Right renal pelvis (tissue), 4 donors: ENCODE measurements around the gene CCDC6. TPM values are rescaled to one million over a fixed set of nuclear protein-coding genes. Genes with fewer than 3 reads are reported as not detected.

ENCODE experiments used
- DNase-seq, 4 donors: peaks; one replicate each; pipeline ENCODE4 v3.0.0-alpha.2; 2013; ENCODE audit warnings: low read depth in 4 of 4, low spot score in 3 of 4, missing footprints in 1 of 4
- polyA plus RNA-seq, 4 donors: library from polyadenylated mRNA; unstranded; fragments of 120-200 nt; gene quantifications; one replicate each; pipeline ENCODE4 v1.2.1, GENCODE V29; 2013; ENCODE audit not compliant: insufficient read length in 4 of 4

Gene CCDC6
- polyA plus RNA-seq, 4 donors, result 36.1 to 46.1 (median 42.9) TPM

- no peak for DNase-seq
These were observed 49.3 kb downstream of the CCDC6 start for GRCh38 chr10:59857049-59857448.

- DNase-seq, result no peak
These were observed 50.3 kb downstream of the CCDC6 start for GRCh38 chr10:59856104-59856503.

GRCh38 chr10:59854571-59854970 lies 51.8 kb downstream of the CCDC6 start:
- DNase-seq, result no peak

GRCh38 chr10:59852670-59853069 lies 53.7 kb downstream of the CCDC6 start:
- no peak for DNase-seq

GRCh38 chr10:59851864-59852263 lies 54.5 kb downstream of the CCDC6 start:
- no peak for DNase-seq

- no peak for DNase-seq
These were observed 58.5 kb downstream of the CCDC6 start for GRCh38 chr10:59847888-59848287.

GRCh38 chr10:59847326-59847725 lies 59.0 kb downstream of the CCDC6 start:
- DNase-seq, result no peak

GRCh38 chr10:59844436-59844835 lies 61.9 kb downstream of the CCDC6 start:
- DNase-seq, result no peak

GRCh38 chr10:59843748-59844147 lies 62.6 kb downstream of the CCDC6 start:
- no peak for DNase-seq

- DNase-seq, result no peak
These were observed 66.8 kb downstream of the CCDC6 start for GRCh38 chr10:59839576-59839975.

- no peak for DNase-seq
These were observed 68.1 kb downstream of the CCDC6 start for GRCh38 chr10:59838085-59838789.

GRCh38 chr10:59833810-59834209 lies 72.5 kb downstream of the CCDC6 start:
- no peak for DNase-seq

GRCh38 chr10:59832506-59832905 lies 73.8 kb downstream of the CCDC6 start:
- no peak for DNase-seq

GRCh38 chr10:59831658-59832503 lies 74.5 kb downstream of the CCDC6 start:
- no peak for DNase-seq

- peak in 1 of 4 donors; percentile 16 for DNase-seq
These were observed 75.6 kb downstream of the CCDC6 start for GRCh38 chr10:59830601-59831259.

GRCh38 chr10:59829601-59830000 lies 76.8 kb downstream of the CCDC6 start:
- DNase-seq, result no peak

- DNase-seq, result no peak
These were observed 77.3 kb downstream of the CCDC6 start for GRCh38 chr10:59829024-59829423.

GRCh38 chr10:59825932-59826331 lies 80.4 kb downstream of the CCDC6 start:
- DNase-seq, result no peak

GRCh38 chr10:59823751-59824150 lies 82.6 kb downstream of the CCDC6 start:
- DNase-seq, result no peak

- no peak for DNase-seq
These were observed 83.2 kb downstream of the CCDC6 start for GRCh38 chr10:59823111-59823510.

GRCh38 chr10:59820471-59820870 lies 85.9 kb downstream of the CCDC6 start:
- DNase-seq, result no peak
